GM21717 (cell line): Measurements from ENCODE around the gene PIK3C3.

Experiments used
- ATAC-seq: cut with Tn5 transposase; IDR thresholded peaks from one replicate; pipeline ENCODE4 v1.9.1; 2021; ENCODE audit warnings: mild to moderate bottlenecking, moderate library complexity; ENCODE audit not compliant: unreplicated experiment

Gene PIK3C3

GRCh38 chr18:42113529-42114191 is 158.6 kb downstream of the PIK3C3 start:
- peak; percentile 76 for ATAC-seq

DNA sequence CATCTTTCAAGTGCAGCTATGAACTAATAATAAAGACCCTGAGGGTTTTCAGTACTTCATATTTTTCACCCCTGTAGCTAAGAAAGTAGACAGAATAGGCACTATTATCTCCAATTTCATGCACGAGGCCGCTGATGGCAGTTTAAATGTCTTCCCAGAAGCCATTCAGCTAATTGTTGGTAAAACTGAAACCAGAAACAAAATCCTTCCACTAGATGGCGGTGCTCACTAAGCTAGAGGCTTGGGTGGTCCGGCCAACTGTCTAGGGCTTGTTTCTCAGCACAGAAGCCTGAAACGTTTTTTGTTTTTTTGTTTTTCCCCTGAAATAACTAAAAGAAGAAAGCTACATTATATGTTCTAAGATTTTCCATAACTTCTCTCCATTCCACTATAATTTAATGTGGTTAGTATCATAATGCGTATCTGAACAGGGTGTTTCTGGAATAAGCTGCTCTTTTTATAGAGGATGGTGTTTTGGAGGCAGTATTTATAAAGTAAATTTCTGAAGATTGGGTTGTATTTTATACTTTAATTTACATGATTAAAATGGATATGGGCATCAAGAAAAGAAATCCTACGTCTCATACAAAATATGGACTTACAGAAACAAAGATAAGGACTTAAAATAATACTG is 159.4 kb downstream of the PIK3C3 start:
- peak; percentile 91 for ATAC-seq

DNA sequence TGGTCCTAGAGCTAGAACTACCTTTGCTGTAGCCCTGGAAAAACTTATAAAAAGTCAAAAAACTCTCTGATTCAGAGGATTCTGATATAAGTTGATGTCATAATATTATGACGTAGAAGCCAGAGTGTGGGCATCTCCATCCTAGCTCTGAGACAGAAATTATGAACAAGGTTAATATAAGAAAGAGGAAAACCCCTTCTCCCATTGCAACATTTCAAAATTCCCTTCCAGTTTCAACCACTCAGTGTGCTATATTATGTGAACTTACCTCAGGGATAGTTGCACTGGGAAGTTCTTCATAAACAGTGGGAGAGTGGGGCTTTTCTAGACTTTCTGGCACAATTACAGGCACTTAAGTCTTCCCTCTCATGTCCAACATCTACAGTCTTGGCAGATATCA is 171.6 kb downstream of the PIK3C3 start:
- ATAC-seq = no peak

- ATAC-seq = no peak
Measured at GRCh38 chr18:42131066-42131929, 176.3 kb downstream of the PIK3C3 start.

DNA sequence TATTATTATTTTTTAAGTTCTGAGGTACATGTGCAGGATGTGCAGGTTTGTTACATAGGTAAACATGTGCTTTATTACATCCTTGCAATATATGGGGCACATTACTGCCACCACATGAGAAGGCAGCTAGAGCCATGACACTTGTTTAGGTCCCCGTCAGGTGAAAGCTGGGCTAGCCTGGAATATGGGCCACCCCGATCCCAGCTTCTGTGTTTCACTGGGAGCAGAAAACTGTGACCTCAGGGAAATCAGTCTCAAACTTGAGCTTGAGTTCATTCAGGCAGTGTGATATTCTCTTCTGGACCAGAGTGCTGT is 176.9 kb downstream of the PIK3C3 start:
- ATAC-seq = no peak
